ENCODE data around the gene BMERB1. TPM values are rescaled to one million over a fixed set of nuclear protein-coding genes. Genes with fewer than 3 reads are reported as not detected.
"Not testable (repeated sequence)": the region's sequence is repeated elsewhere in the genome, so short reads cannot be mapped to it uniquely, and the experiment has no call there.

The BMERB1 gene
- total and polyA plus RNA-seq, 2 donors = 6.0 to 9.1 TPM

DNA sequence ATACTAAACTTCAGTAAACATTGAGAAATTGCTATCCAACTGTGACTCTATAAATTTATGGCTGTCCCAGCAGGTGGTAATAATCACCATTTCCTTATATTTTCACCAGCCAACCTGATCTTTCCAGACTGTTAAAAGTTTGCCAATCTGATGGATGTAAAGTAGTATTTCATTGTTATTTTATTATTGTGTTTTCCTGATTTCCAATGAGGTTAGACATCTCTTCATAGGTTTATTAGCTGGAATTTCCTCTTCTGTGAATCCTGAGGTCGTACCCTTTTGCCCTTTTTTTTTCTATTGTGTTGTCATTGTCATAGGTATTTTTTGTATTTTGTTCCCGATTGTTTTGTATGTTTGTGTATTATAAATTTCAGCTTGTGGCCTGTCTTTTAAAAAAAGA is 31.7 kb downstream of the BMERB1 start:
- H3K4me1 ChIP-seq (ENCODE audit: control insufficient read depth in 2 of 2, insufficient read depth in 2 of 2, low read length in 2 of 2) = no peaks in the 10 kb centered on the region
- WGBS = 94% methylated on average over 2 of the region's 2 CpGs
- no peaks in the 10 kb centered on the region for H3K9me3 ChIP-seq (ENCODE audit: control insufficient read depth in 2 of 2, insufficient read depth in 1 of 2, low read length in 1 of 2)
- no peak overlapping the region for H3K27ac ChIP-seq (ENCODE audit: low read depth in 1 of 2, low read length in 1 of 2)
- no peak for DNase-seq (ENCODE audit: low read depth in 6 of 9, low spot score in 9 of 9)
- no peak overlapping the region for H3K4me3 ChIP-seq (ENCODE audit: low read length in 2 of 2)
- H3K27me3 ChIP-seq (ENCODE audit: control insufficient read depth in 2 of 2, insufficient read depth in 1 of 2, low read length in 1 of 2) = no peaks in the 10 kb centered on the region
- no peaks in the 10 kb centered on the region for H3K36me3 ChIP-seq (ENCODE audit: control insufficient read depth in 2 of 2, insufficient read depth in 2 of 2, low read length in 1 of 2)

DNA sequence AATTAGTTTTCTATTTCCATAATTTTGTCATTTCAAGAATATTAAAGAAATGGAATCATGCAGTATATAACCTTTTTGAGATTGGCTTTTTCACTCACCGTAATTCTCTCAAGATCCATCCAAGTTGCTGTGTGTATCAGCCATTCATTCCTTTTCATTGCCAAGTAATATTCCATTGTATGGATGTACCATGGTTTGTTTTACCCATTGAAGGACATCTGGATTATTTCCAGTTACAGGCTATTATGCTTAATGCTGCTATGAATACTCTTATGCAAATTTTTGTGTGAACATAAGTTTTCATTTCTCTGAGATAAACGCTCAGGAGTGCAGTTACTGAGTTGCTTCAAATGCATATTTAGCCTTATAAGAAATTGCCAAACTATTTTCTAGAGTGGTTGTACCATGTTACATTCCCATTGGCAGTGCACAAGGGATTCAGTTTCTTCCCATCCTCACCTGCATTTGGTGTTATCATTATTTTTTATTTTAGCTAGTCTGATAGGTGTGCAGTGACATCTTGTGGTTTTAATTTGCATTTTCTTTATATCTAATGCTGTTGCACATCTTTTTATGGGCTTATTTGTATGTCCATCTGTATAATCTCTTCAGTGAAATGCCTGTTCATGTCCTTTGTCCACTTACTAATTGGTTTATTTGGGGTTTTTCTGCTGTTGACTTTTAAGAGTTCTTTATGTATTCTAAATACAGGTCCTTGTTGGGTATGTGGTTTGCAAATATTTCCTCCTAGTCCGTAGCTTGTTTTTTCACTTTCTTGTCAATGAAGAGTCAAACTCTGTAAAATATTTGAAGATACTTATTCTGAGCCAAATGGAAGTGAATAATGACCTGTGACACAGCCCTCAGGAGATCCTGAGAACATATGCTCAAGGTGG is 32.7 kb downstream of the BMERB1 start:
- Histone ChIP-seq H3K27me3 (ENCODE audit: control insufficient read depth in 2 of 2, insufficient read depth in 1 of 2, low read length in 1 of 2) (no peaks in the 10 kb centered on the region), H3K4me3 (ENCODE audit: low read length in 2 of 2) (no peak overlapping the region), H3K36me3 (ENCODE audit: control insufficient read depth in 2 of 2, insufficient read depth in 2 of 2, low read length in 1 of 2) (no peaks in the 10 kb centered on the region), H3K4me1 (ENCODE audit: control insufficient read depth in 2 of 2, insufficient read depth in 2 of 2, low read length in 2 of 2) (no peaks in the 10 kb centered on the region), H3K27ac (ENCODE audit: low read depth in 1 of 2, low read length in 1 of 2) (no peak overlapping the region), H3K9me3 (ENCODE audit: control insufficient read depth in 2 of 2, insufficient read depth in 1 of 2, low read length in 1 of 2) (no peaks in the 10 kb centered on the region)
- WGBS = 64% methylated on average over 3 of the region's 3 CpGs
- DNase-seq (ENCODE audit: low read depth in 6 of 9, low spot score in 9 of 9) = no peak

DNA sequence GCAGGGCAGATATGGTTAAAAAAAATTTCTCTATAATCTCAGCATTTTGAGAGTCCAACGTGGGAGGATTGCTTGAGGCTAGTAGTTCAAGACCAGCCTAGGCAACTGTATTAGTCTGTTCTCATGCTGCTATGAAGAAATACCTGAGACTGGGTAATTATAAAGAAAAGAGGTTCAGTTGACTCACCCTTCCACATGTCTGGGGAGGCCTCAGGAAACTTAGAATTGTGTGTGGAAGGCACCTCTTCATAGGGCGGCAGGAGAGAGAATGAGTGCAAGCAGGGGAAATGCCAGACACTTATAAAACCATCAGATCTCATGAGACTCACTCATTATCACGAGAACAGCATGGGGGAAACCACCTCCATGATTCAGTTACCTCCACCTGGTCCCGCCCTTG is 42.6 kb downstream of the BMERB1 start:
- not testable (repeated sequence) for H3K27me3 ChIP-seq (ENCODE audit: control insufficient read depth in 2 of 2, insufficient read depth in 1 of 2, low read length in 1 of 2); H3K27ac ChIP-seq (ENCODE audit: low read depth in 1 of 2, low read length in 1 of 2); DNase-seq (ENCODE audit: low read depth in 6 of 9, low spot score in 9 of 9); H3K36me3 ChIP-seq (ENCODE audit: control insufficient read depth in 2 of 2, insufficient read depth in 2 of 2, low read length in 1 of 2); H3K4me1 ChIP-seq (ENCODE audit: control insufficient read depth in 2 of 2, insufficient read depth in 2 of 2, low read length in 2 of 2); H3K4me3 ChIP-seq (ENCODE audit: low read length in 2 of 2); H3K9me3 ChIP-seq (ENCODE audit: control insufficient read depth in 2 of 2, insufficient read depth in 1 of 2, low read length in 1 of 2)
- 93% methylated on average over 4 of the region's 4 CpGs for WGBS

DNA sequence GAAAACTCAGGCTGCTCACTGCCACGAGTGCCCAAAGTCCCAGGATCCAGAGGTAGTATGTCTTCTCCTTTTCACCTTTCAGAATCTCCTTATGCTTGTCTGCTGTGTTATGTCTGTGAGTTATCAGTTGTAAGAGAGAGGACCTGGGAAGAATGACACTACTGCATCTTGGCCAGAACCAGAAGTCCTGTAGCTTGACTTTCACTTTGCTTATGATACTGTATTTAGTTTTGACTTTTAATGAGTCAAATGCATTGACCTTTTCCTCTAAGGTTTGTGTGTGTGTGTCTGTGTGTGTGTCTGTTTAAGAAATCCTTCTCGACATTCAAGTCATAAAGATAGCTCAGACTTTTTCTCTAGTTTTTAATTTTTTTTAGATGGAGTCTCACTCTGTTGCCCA is 43.4 kb downstream of the BMERB1 start:
- Histone ChIP-seq H3K9me3 (ENCODE audit: control insufficient read depth in 2 of 2, insufficient read depth in 1 of 2, low read length in 1 of 2) (peaks cover 0 to 2% of the 10 kb centered on the region in 2 donors), H3K36me3 (ENCODE audit: control insufficient read depth in 2 of 2, insufficient read depth in 2 of 2, low read length in 1 of 2) (no peaks in the 10 kb centered on the region), H3K27me3 (ENCODE audit: control insufficient read depth in 2 of 2, insufficient read depth in 1 of 2, low read length in 1 of 2) (no peaks in the 10 kb centered on the region), H3K4me1 (ENCODE audit: control insufficient read depth in 2 of 2, insufficient read depth in 2 of 2, low read length in 2 of 2) (no peaks in the 10 kb centered on the region), H3K27ac (ENCODE audit: low read depth in 1 of 2, low read length in 1 of 2) (no peak overlapping the region), H3K4me3 (ENCODE audit: low read length in 2 of 2) (no peak overlapping the region)
- DNase-seq (ENCODE audit: low read depth in 6 of 9, low spot score in 9 of 9) = no peak
- WGBS = 90% methylated on average over 2 of the region's 2 CpGs

DNA sequence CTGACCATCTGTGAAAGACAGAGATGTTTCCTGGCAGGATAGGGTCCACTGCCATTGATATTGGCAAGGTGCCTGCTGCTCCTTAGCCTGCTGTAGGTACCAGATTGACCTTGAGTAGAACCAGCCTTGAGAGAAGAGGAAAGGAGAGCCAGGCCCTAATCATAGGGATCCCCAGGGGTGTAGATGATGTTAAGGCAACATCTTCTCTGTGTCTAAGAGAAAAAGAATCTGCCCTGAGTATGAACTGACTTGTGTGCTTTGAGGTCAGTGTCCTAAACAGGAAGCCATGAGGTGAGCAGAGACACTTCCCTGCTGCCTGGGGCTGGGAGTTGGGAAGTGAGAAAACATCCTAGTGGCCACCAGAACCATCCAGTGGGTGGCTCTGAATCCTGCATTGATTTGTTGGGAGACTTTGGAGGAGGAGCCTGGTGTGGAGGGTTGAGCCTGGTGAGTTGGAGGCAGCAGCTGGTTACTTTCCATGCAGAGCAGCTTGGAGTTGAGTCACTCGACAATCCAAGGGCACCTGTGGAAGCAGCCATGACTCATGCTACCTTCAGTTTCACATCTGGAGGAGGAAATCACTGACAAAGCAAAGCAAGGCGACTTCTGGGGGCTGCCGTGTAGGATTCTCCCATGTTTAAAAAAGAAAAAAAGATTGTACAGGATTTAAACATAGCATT is 47.8 kb downstream of the BMERB1 start:
- Histone ChIP-seq H3K4me1 (ENCODE audit: control insufficient read depth in 2 of 2, insufficient read depth in 2 of 2, low read length in 2 of 2) (no peaks in the 10 kb centered on the region), H3K36me3 (ENCODE audit: control insufficient read depth in 2 of 2, insufficient read depth in 2 of 2, low read length in 1 of 2) (no peaks in the 10 kb centered on the region), H3K27ac (ENCODE audit: low read depth in 1 of 2, low read length in 1 of 2) (peak overlapping the region in 1 of 2 donors; percentile 18), H3K4me3 (ENCODE audit: low read length in 2 of 2) (no peak overlapping the region), H3K27me3 (ENCODE audit: control insufficient read depth in 2 of 2, insufficient read depth in 1 of 2, low read length in 1 of 2) (no peaks in the 10 kb centered on the region), H3K9me3 (ENCODE audit: control insufficient read depth in 2 of 2, insufficient read depth in 1 of 2, low read length in 1 of 2) (no peaks in the 10 kb centered on the region)
- WGBS = 87% methylated on average over 3 of the region's 3 CpGs
- no peak for DNase-seq (ENCODE audit: low read depth in 6 of 9, low spot score in 9 of 9)

DNA sequence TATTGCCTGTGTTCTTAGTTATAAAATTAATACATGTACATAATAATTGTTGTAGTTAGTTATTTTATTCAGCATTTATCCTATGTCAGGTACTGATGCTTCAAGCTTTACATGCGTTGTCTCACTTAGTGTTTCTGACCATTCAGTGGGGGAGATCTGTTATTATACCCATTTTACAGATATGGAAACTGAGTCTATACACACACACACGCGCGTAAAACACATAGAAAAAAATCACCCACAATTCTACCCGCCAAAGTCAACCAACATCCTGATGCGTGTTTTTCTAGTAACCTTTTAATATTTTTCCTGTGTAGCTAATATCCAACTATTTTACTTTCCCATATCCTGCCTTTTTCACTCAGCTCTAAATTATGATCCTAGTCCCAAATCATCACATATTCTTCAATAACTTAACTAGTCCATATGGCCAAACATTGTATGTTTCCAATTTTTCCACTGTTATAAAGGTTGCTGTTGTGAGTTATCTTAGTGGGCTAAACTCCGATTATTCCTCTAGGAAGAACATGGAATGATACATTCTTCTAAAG is 48.4 kb downstream of the BMERB1 start:
- 98% methylated on average over 7 of the region's 7 CpGs for WGBS
- H3K4me3 ChIP-seq (ENCODE audit: low read length in 2 of 2) = no peak overlapping the region
- no peak for DNase-seq (ENCODE audit: low read depth in 6 of 9, low spot score in 9 of 9)
- H3K27ac ChIP-seq (ENCODE audit: low read depth in 1 of 2, low read length in 1 of 2) = no peak overlapping the region
- H3K9me3 ChIP-seq (ENCODE audit: control insufficient read depth in 2 of 2, insufficient read depth in 1 of 2, low read length in 1 of 2) = no peaks in the 10 kb centered on the region
- no peaks in the 10 kb centered on the region for H3K27me3 ChIP-seq (ENCODE audit: control insufficient read depth in 2 of 2, insufficient read depth in 1 of 2, low read length in 1 of 2)
- H3K4me1 ChIP-seq (ENCODE audit: control insufficient read depth in 2 of 2, insufficient read depth in 2 of 2, low read length in 2 of 2) = no peaks in the 10 kb centered on the region
- H3K36me3 ChIP-seq (ENCODE audit: control insufficient read depth in 2 of 2, insufficient read depth in 2 of 2, low read length in 1 of 2) = no peaks in the 10 kb centered on the region

DNA sequence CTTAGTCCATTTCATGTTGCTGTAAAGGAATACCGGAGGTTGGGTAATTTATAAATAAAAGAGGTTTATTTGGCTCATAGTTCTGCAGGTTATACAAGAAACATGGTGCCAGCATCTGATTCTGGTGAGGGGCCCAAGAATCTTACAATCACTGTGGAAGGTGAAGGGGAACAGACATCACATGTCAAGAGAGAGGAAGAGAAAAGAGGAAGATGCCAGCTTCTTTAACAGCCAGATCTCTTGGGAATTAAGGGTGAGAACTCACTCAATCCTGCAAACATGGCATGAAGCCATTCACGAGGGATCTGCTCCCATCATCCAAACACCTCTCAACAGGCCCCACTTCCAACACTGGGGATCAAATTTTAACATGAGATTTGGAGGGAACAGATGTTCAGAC is 49.5 kb downstream of the BMERB1 start:
- WGBS = 96% methylated on average over 2 of the region's 2 CpGs
- H3K4me3 ChIP-seq (ENCODE audit: low read length in 2 of 2) = no peak overlapping the region
- no peaks in the 10 kb centered on the region for H3K9me3 ChIP-seq (ENCODE audit: control insufficient read depth in 2 of 2, insufficient read depth in 1 of 2, low read length in 1 of 2)
- no peak overlapping the region for H3K27ac ChIP-seq (ENCODE audit: low read depth in 1 of 2, low read length in 1 of 2)
- no peaks in the 10 kb centered on the region for H3K4me1 ChIP-seq (ENCODE audit: control insufficient read depth in 2 of 2, insufficient read depth in 2 of 2, low read length in 2 of 2)
- no peaks in the 10 kb centered on the region for H3K27me3 ChIP-seq (ENCODE audit: control insufficient read depth in 2 of 2, insufficient read depth in 1 of 2, low read length in 1 of 2)
- DNase-seq (ENCODE audit: low read depth in 6 of 9, low spot score in 9 of 9) = no peak
- H3K36me3 ChIP-seq (ENCODE audit: control insufficient read depth in 2 of 2, insufficient read depth in 2 of 2, low read length in 1 of 2) = no peaks in the 10 kb centered on the region

DNA sequence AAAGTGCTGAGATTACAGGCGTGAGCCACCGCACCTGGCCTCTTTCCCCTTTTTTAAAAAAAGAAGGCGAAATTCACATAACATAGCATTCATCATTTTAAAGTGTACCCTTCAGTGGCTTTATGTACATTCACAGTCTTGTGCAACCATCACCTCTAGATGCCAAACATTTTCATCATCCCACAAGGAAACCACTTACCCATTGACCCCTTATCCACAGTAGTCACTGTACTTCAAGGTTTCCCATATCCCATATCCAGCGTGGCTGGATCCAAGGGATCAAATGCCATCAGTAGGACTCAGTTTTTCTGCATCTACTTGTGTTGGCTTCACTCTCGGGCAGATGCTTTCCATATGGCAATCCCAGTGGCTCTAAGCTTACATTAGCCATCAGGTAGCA is 50.3 kb downstream of the BMERB1 start:
- WGBS = 78% methylated on average over 5 of the region's 5 CpGs
- Histone ChIP-seq H3K9me3 (ENCODE audit: control insufficient read depth in 2 of 2, insufficient read depth in 1 of 2, low read length in 1 of 2) (no peaks in the 10 kb centered on the region), H3K36me3 (ENCODE audit: control insufficient read depth in 2 of 2, insufficient read depth in 2 of 2, low read length in 1 of 2) (no peaks in the 10 kb centered on the region), H3K4me1 (ENCODE audit: control insufficient read depth in 2 of 2, insufficient read depth in 2 of 2, low read length in 2 of 2) (no peaks in the 10 kb centered on the region), H3K4me3 (ENCODE audit: low read length in 2 of 2) (no peak overlapping the region), H3K27ac (ENCODE audit: low read depth in 1 of 2, low read length in 1 of 2) (no peak overlapping the region), H3K27me3 (ENCODE audit: control insufficient read depth in 2 of 2, insufficient read depth in 1 of 2, low read length in 1 of 2) (no peaks in the 10 kb centered on the region)
- no peak for DNase-seq (ENCODE audit: low read depth in 6 of 9, low spot score in 9 of 9)

DNA sequence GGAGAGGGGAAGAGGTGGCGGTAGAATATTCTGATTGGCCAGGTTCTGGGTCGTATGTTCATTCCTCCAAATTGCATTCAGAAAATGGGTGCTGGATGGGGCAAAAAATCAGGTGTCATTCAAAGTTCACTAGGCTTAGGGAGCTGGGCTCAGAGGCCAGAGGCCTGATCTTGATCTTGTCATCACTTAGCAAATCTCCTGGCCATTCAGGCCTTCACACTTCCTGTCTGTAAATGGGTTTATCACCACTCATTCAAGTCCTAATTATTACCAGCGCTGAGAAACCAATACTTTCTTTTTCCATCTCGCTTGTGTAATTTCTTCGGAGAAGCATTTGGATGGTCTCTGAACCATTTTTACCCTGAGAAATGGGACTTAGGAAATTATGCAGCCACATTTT is 50.8 kb downstream of the BMERB1 start:
- H3K36me3 ChIP-seq (ENCODE audit: control insufficient read depth in 2 of 2, insufficient read depth in 2 of 2, low read length in 1 of 2) = no peaks in the 10 kb centered on the region
- no peaks in the 10 kb centered on the region for H3K9me3 ChIP-seq (ENCODE audit: control insufficient read depth in 2 of 2, insufficient read depth in 1 of 2, low read length in 1 of 2)
- no peak for DNase-seq (ENCODE audit: low read depth in 6 of 9, low spot score in 9 of 9)
- no peaks in the 10 kb centered on the region for H3K27me3 ChIP-seq (ENCODE audit: control insufficient read depth in 2 of 2, insufficient read depth in 1 of 2, low read length in 1 of 2)
- H3K4me3 ChIP-seq (ENCODE audit: low read length in 2 of 2) = no peak overlapping the region
- H3K27ac ChIP-seq (ENCODE audit: low read depth in 1 of 2, low read length in 1 of 2) = no peak overlapping the region
- H3K4me1 ChIP-seq (ENCODE audit: control insufficient read depth in 2 of 2, insufficient read depth in 2 of 2, low read length in 2 of 2) = no peaks in the 10 kb centered on the region
- WGBS = 98% methylated on average over 5 of the region's 5 CpGs

Measured in thymus (tissue), 11 donors.